NB4 (cell line): ENCODE measurements around the gene DOK1.

Experiments
- DNase-seq: peaks from one replicate; pipeline ENCODE4 v3.0.0; 2010; ENCODE audit warnings: low read depth
- H3K4me3 ChIP-seq: one replicate; pipeline ENCODE4 v1.5.1; 2011; ENCODE audit warnings: mild to moderate bottlenecking, low read depth, low read length, moderate library complexity
- CTCF ChIP-seq: IDR thresholded peaks from one replicate; pipeline ENCODE4 v1.5.1; 2012; ENCODE audit warnings: low read depth, low read length
- MYC ChIP-seq: IDR thresholded peaks from 2 replicates; pipeline ENCODE4 v1.6.1; 2011; ENCODE audit warnings: low read depth, low read length
- POLR2A ChIP-seq: IDR thresholded peaks from 2 replicates; pipeline ENCODE4 v1.6.1; 2011; ENCODE audit warnings: mild to moderate bottlenecking; ENCODE audit not compliant: insufficient read length; ENCODE audit errors: extremely low read depth
- TF ChIP-seq, protein P1 (sequence below): IDR thresholded peaks from 2 replicates; pipeline ENCODE4 v1.6.1; 2011; ENCODE audit warnings: low read depth, low read length

DOK1 gene

GRCh38 chr2:74576863-74577229, 22.3 kb downstream of the DOK1 start:
- TF ChIP-seq CTCF, result no peak
- TF ChIP-seq, protein P1, sequence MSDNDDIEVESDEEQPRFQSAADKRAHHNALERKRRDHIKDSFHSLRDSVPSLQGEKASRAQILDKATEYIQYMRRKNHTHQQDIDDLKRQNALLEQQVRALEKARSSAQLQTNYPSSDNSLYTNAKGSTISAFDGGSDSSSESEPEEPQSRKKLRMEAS, result peak; percentile 43; the same call in 1 of the 2 replicates
- TF ChIP-seq MYC, result peak; percentile 52; the same call in 1 of the 2 replicates
- TF ChIP-seq POLR2A, result no peak
- DNase-seq, result peak; percentile 93
- no peak overlapping the region for H3K4me3 ChIP-seq

GRCh38 chr2:74577448-74577847, 22.9 kb downstream of the DOK1 start:
- DNase-seq, result peak; percentile 88
- TF ChIP-seq MYC, result no peak
- TF ChIP-seq POLR2A, result no peak
- no peak for TF ChIP-seq CTCF
- TF ChIP-seq, protein P1, result no peak
- peak overlapping the region; percentile 27 for H3K4me3 ChIP-seq

GRCh38 chr2:74578408-74578807, 23.9 kb downstream of the DOK1 start:
- H3K4me3 ChIP-seq, result no peak overlapping the region
- no peak for TF ChIP-seq MYC
- TF ChIP-seq POLR2A, result no peak
- DNase-seq, result no peak

DNA sequence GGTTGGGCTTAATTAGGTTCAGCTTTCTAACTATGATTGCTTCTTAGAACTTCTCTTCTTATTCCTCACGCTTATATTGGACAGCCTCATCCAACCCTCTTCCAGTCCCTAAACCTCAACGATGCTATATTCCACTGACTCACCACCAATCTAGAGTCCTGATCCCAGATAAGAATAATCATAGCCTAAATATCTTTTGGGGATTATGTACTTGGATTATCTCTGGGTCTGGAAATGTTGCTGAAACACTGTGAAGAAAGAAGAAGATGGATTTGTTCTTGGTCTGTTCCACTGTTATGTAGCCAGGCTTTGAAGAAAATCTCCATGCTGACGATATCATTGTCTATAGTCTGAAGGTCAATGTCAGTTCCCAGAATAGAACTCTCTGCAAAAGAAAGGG, 26.9 kb downstream of the DOK1 start:
- DNase-seq, result no peak
- H3K4me3 ChIP-seq, result no peak overlapping the region
- TF ChIP-seq CTCF (no peak), POLR2A (no peak)
- TF ChIP-seq, protein P1, result no peak

DNA sequence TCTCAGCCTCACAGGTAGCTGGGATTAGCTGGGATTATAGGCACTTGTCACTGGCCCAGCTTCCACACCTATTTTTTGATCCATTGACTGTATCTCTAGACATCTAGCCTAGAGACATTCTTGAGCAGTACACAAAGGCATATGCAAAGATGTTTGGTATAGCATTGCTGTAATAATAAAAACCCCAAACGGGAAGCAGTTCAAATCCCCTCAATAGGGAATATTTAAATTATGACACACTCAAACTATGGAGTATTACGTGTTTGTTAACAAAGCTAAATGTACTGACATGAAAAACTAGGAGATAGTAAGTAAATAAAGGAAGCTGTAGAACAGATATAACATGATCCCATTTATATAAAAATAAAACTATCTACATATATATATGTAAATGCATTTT, 27.7 kb downstream of the DOK1 start:
- DNase-seq, result no peak
- no peak overlapping the region for H3K4me3 ChIP-seq
- TF ChIP-seq, protein P1, result no peak
- no peak for TF ChIP-seq MYC
- TF ChIP-seq POLR2A, result no peak
- TF ChIP-seq CTCF, result no peak

- TF ChIP-seq, protein P1, result no peak
- TF ChIP-seq POLR2A (no peak), CTCF (no peak), MYC (no peak)
- no peak for DNase-seq
Observed at GRCh38 chr2:74583504-74583903, 29.0 kb downstream of the DOK1 start.

More at GRCh38 chr2:74583504-74583903, 29.0 kb downstream of the DOK1 start:
- no peak overlapping the region for H3K4me3 ChIP-seq
